MM.1S (cell line): ENCODE measurements around the gene ZNG1E.
"Not testable (repeated sequence)": the region's sequence is repeated elsewhere in the genome, so short reads cannot be mapped to it uniquely, and the experiment has no call there.

ENCODE experiments used
- DNase-seq: peaks from one replicate; pipeline ENCODE4 v3.0.0-alpha.2; 2015
- H2AFZ ChIP-seq: fragments of 300-600 bp; sonication (generic); 2 replicates; pipeline ENCODE4 v1.6.0; 2016; ENCODE audit warnings: antibody characterized with exemption, low read length
- H3F3A ChIP-seq: fragments of 300-600 bp; sonication (generic); 2 replicates; pipeline ENCODE4 v1.6.1; 2016; ENCODE audit warnings: mild to moderate bottlenecking, antibody characterized with exemption, low read length, moderate library complexity, mixed read lengths; ENCODE audit not compliant: insufficient read depth
- H3K27ac ChIP-seq: fragments of 300-600 bp; sonication (generic); 2 replicates; pipeline ENCODE4 v1.5.1; 2016; ENCODE audit warnings: mild to moderate bottlenecking, low read length
- H3K27me3 ChIP-seq: fragments of 300-600 bp; sonication (generic); replicated peaks from 2 replicates; pipeline ENCODE4 v1.6.0; 2016; ENCODE audit warnings: low read length; ENCODE audit not compliant: insufficient read depth
- H3K36me3 ChIP-seq: fragments of 300-600 bp; sonication (generic); replicated peaks from 2 replicates; pipeline ENCODE4 v1.6.1; 2016; ENCODE audit warnings: mild to moderate bottlenecking, low read length, mixed read lengths; ENCODE audit not compliant: insufficient read depth
- H3K4me1 ChIP-seq: fragments of 300-600 bp; sonication (generic); 2 replicates; pipeline ENCODE4 v1.6.1; 2016; ENCODE audit warnings: low read length, mixed read lengths
- H3K4me2 ChIP-seq: fragments of 300-600 bp; sonication (generic); 2 replicates; pipeline ENCODE4 v1.6.0; 2016; ENCODE audit warnings: low read depth, low read length
- H3K4me3 ChIP-seq: fragments of 300-600 bp; sonication (generic); 2 replicates; pipeline ENCODE4 v1.5.1; 2016; ENCODE audit warnings: low read length, mixed read lengths
- H3K79me2 ChIP-seq: fragments of 300-600 bp; sonication (generic); 2 replicates; pipeline ENCODE4 v1.6.1; 2016; ENCODE audit warnings: mixed run types, low read length, mixed read lengths
- H3K9ac ChIP-seq: fragments of 300-600 bp; sonication (generic); 2 replicates; pipeline ENCODE4 v1.6.1; 2016; ENCODE audit warnings: low read length, mixed read lengths
- H3K9me2 ChIP-seq: fragments of 300-600 bp; sonication (generic); replicated peaks from 2 replicates; pipeline ENCODE4 v1.6.1; 2016; ENCODE audit warnings: mild to moderate bottlenecking, low read length, mixed read lengths; ENCODE audit not compliant: insufficient read depth
- H3K9me3 ChIP-seq: fragments of 300-600 bp; sonication (generic); replicated peaks from 2 replicates; pipeline ENCODE4 v1.6.1; 2016; ENCODE audit warnings: mild to moderate bottlenecking, low read length, mixed read lengths; ENCODE audit not compliant: insufficient read depth
- H4K20me1 ChIP-seq: fragments of 300-600 bp; sonication (generic); 2 replicates; pipeline ENCODE4 v1.6.1; 2016; ENCODE audit warnings: mild to moderate bottlenecking, low read length, moderate library complexity, mixed read lengths; ENCODE audit not compliant: insufficient read depth

ZNG1E gene

DNA sequence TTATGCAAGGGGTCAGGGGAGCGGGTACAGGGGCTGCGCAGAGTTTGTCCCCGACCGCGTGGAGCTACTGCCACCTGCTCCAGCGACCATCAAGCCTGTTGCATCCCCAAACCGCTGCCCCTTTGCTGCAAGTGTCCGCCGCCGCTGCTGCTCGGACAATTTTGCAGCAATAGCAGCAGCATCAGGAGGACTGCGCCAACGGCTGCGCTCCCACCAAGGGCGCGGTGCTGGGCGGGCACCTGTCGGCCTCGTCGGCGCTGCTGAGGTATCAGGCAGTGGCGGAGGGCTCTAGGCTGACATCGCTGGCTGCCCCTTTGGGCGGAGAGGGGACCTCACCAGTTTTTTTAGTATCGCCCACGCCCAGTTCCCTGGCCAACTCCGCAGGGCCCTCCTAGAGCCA is 62.4 kb downstream of the ZNG1E start:
- not testable (repeated sequence) for DNase-seq, H4K20me1 ChIP-seq, H3K9me3 ChIP-seq, H3K79me2 ChIP-seq, H3K9ac ChIP-seq, H3K36me3 ChIP-seq, H3K27me3 ChIP-seq, H3K4me3 ChIP-seq, H2AFZ ChIP-seq, H3F3A ChIP-seq, H3K9me2 ChIP-seq, H3K27ac ChIP-seq, H3K4me2 ChIP-seq, H3K4me1 ChIP-seq
